ENCODE results near the gene ZNF429. TPM values are rescaled to one million over a fixed set of nuclear protein-coding genes. Genes with fewer than 3 reads are reported as not detected.
A peak's percentile ranks its signal among the peaks of the same experiment; 100 is the strongest.
"Not testable (repeated sequence)": the region's sequence is repeated elsewhere in the genome, so short reads cannot be mapped to it uniquely, and the experiment has no call there.

Gene ZNF429
- total RNA-seq, 1 experiment from 2014 or later = 1.1 TPM

DNA sequence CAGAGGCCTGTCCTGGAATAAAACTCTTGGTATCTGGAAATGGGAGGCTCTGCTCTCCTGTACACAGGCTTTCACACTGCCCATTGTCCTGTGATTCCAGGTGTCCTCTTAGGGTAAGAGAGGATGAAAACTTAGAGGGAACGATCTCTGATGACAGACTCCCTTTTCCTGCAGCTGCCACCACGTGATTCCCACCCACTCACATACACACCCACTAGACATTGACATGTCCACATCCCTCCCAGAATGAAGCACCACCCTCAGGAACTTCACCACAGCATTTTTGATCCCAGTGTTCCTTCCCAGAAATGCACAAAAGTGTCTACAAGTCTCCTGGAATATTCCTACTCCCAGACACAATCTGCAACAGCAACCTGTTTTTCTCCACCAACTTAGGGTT, 8.2 kb downstream of the ZNF429 start:
- no peak for DNase-seq (ENCODE audit: low read depth)

DNA sequence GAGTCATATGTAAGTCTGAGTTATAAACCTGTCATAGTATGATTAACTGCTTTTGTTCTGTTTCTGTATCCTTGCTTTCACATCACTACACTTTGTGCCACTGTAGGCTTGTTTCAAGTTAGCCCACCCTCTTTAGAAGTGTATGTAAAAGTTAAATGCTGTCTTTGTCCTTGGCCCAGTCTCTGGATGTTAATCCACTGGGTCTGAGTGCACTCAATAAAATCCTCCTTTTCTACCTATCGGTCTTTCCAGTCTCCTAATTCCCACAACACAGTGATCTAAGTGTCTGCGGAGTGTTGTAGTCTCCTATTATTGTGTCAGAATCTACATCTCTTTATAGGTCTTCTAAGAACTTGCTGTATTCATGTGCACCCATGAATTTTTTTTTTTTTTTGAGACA, 14.1 kb downstream of the ZNF429 start:
- DNase-seq (ENCODE audit: low read depth) = no peak

DNA sequence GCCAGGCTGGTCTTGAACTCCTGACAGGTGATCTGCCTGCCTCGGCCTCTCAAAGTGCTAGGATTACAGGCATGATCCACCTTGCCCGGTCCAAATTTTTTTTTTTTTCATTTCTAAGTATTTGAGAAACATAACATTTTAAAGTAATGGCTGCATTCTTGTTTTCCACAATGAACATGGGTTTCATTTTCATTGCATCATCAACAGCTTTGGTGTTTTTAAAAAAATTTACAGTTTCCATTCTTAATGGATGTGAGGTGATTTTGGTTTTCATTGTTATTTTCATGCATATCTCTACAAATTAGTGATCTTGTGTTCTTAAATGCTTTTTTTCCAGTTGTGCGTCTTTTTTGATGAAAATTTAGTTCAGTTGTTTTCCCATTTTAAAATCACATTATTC, 27.5 kb downstream of the ZNF429 start:
- no peak for DNase-seq (ENCODE audit: low read depth)

DNA sequence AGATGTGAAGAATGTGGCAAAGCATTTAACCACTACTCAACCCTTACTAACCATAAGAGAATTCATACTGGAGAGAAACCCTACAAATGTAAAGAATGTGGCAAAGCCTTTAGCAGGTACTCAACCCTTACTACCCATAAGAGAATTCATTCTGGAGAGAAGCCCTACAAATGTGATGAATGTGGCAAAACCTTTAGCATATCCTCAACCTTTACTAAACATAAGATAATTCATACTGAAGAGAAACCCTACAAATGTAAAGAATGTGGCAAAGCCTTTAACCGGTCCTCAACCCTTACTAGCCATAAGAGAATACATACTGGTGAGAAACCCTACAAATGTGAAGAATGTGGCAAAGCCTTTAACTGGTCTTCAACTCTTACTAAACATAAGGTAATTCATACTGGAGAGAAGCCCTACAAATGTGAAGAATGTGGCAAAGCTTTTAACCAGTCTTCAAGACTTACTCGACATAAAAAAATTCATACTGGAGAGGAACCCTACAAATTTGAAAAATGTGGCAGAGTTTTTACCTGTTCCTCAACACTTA, 31.4 kb downstream of the ZNF429 start:
- not testable (repeated sequence) for DNase-seq (ENCODE audit: low read depth)

DNA sequence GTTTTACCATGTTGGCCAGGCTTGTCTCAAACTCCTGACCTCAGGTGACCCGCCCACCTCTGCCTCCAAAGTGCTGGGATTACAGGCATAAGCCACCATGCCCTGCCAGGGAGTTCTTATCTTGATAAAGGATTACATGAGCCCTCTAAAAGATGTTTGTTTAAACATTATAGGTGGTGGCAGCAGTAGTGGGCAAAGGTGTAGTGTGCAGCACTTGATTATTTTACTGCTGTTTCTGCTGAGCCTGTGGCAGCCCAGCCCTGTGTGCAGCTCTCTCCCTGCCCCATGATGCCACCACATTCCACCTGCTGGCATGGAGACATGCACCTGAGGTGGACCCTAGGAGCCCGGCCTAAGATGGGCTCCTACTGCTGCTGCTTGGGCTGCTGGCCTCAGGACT, 54.0 kb downstream of the ZNF429 start:
- DNase-seq (ENCODE audit: low read depth) = no peak

DNA sequence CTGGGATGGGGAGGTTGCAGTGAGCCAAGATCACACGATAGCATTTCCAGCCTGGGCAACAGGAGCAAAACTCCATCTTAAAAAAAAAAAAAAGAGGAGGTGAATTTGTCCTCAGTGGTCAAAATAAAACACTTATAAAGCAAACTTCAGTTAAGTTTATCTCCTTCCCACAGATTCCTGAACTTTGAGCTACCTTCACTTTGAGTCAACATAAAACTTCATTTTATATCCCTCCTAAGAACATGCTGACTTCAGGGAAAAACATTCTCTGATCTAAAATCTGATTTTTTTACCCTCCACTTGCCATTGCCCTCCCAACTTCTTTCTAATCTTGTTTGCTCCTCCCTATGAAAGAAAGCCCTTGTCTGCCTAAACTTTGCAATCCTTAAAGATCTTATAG, 59.0 kb downstream of the ZNF429 start:
- no peak for DNase-seq (ENCODE audit: low read depth)

DNA sequence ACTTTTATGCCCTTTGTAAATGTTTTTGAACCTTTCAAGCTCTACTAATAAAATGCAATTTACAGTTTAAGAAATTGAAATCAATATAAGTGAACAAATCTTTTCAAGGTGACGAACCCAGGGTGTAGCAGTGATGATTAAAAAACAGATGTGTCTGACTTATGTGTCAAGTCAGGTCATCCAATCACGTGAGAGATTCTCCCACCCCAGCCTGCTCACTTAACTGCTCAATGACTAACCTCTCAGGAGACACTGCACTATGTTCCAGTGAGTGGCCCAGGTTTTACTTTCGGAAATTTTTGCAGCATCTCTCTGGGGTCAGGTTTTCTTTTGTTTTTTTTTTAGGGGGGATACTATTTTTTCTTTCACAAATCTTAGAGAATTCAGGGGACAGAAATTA, 60.7 kb downstream of the ZNF429 start:
- no peak for DNase-seq (ENCODE audit: low read depth)

DNA sequence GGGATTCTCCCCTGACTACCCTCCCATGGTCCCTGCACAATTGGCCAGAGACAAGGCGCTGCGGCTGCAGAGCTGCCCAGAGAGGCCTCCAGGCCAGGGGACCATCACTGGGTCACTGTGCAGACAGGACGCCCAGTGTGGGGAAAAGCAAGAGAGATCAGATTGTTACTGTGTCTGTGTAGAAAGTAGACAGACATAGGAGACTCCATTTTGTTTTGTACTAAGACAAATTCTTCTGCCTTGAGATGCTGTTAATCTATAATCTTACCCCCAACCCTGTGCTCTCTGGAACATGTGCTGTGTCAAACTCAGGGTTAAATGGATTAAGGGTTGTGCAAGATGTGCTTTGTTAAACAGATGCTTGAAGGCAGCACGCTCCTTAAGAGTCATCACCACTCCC, 62.4 kb downstream of the ZNF429 start:
- DNase-seq (ENCODE audit: low read depth) = not testable (repeated sequence)

DNA sequence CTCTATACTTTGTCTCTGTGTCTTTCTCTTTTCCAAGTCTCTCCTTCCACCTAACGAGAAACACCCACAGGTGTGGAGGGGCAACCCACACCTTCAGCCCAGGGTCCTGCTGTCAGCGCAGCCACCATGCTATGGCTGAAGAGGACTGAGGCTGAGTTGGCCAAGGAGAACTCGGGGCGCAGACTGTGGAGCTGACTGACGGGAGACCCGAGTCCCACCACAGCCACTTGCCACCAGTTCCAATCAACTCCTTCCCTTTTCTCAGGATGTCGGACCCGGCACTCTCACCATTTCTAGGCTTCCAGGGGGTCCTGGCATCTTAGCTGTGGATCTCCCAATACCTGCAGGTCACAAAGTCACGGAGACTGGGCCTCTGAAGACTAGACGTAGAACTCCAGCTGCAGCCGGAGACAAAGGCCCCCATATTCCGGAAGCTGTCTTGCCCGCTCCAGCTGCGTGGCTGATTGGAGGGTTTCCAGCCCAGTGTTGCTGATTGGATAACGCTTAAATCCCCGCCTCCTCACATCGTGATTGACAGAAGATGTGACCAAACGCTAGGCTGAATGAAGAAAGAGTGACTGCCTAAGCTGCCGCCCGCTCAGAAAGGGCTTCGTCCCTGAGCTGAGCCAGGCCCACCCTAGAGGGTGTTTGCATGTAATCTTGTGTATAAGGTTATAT, 63.6 kb downstream of the ZNF429 start:
- DNase-seq (ENCODE audit: low read depth) = peak; percentile 51

DNA sequence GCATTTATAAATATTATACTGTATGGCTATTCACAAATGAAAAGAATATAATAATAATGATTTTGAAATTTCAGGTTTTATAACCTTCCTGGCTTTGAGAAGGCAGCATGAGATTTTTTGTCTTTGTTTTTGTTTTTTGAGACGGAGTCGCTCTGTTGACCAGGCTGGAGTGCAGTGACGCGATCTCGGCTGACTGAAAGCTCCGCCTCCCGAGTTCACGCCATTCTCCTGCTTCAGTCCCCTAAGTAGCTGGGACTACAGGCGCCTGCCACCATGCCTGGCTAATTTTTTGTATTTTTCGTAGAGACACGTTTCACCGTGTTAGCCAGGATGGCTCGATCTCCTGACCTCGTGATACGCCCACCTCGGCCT, 64.1 kb downstream of the ZNF429 start:
- no peak for DNase-seq (ENCODE audit: low read depth)

DNA sequence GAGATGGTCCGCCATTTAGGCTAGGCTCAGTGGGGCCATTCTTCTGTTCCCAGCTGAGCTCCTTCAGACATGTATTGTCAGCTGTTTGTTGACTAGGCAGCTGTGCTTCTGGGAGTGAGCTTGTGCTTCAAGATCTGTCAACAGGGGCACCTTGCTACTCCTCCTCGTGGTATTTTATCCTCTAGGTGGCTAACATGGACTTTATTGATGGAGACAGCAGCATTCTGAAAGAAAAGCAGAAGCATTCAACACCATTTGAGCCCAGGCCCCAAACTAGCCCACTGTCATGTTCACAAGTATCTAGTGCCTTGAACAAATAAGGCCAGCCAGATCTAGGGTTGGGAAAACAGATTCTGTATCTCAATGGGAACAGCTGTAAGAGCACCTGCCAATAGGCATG, 65.9 kb downstream of the ZNF429 start:
- DNase-seq (ENCODE audit: low read depth) = no peak

DNA sequence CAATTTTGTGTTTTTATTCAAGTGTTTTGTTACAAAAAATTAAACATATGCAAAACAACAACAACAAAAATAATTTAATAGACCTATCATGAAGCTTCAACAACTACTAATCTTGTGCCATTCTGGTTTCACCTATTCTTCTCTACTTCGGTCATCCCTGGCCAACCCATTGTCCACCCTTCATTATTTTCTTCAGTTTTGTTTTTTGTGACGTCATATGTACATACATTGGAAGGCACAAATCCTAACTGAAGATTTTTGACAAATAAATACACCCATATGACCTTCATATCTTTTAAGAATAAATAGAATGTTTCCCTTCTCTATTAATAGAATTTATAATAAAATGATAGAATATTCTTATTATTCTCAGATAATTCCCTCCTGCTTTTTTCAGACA, 69.2 kb downstream of the ZNF429 start:
- DNase-seq (ENCODE audit: low read depth) = no peak

DNA sequence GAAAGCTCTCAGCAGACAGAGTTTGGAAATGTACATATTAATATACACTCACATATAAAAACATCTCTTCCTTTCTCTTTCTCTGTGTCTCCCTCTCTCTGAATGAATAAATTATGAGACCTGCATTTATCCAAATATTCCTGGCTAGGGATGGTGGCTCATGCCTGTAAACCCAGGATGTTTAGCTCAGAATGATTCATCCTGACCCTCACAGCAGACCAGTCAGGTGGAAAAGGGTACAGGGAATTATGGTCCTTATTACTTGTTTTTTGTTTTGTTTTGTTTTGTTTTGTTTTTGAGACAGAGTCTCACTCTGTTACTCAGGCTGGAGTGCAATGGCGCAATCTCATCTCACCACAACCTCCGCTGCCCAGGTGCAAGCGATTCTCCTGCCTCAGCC, 71.1 kb downstream of the ZNF429 start:
- no peak for DNase-seq (ENCODE audit: low read depth)

DNA sequence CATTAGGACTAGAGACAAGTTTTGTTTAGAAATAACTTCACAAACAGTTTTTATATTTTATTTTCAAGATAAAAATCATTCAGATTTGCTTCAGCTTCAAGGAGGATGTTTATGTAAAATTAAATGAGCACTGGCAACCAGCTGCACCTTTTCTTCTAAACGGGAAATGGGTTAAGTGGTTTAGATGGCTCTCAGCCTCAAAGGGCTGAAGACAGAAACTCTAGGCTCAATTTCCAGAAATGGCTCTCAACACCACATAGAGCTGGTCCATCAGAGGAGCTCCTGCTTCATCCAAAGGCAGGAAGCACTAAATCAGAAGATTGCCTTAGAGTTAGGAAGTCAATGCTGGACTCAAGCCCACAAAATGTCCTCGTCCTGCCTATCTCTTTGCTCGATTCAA, 74.7 kb downstream of the ZNF429 start:
- DNase-seq (ENCODE audit: low read depth) = no peak

DNA sequence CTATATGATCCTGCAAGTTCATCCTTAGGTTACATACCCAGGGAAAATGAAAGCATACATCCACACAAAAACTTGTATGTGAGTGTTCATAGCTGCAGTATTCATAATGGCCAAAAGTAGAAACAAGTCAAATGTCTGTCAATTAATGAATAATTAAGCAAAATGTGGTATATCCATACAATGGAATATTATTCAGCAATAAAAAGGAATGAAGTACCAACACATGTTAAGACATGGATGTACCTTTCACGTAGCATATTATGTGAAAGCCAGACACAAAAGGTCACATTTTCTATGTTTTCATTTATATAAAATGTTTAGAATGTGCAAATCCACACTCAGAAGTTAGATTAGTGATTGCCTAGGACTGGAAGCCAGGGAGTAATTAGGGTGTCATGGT, 75.4 kb downstream of the ZNF429 start:
- no peak for DNase-seq (ENCODE audit: low read depth)

DNA sequence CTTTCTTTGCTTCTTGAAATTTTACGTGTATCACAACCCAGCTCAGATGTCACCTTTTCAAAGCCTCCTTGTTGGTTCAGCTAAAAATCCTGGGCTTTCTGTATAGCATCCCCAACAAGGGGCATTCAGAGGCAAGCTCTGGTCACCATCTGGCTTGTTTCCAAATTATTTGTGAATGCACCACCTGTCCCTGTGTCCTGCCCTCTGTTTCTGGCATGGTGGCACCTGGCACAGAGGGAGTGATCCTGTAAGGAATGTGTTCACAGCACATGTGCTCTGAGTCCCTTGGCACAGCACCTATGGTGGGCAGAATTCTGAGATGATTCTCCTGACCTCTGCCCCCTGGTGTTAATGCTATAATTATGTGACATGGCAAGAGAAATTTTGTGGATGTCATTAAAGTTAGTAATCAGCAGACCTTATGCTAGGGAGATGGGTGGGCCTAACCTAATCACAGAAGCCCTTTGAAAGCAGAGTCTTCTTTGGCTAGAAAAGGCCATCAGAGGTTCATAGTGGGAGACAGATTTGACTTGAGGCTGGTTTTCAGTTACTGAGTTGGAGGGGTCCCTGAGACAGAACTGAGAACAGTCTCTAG, 76.3 kb downstream of the ZNF429 start:
- no peak for DNase-seq (ENCODE audit: low read depth)

DNA sequence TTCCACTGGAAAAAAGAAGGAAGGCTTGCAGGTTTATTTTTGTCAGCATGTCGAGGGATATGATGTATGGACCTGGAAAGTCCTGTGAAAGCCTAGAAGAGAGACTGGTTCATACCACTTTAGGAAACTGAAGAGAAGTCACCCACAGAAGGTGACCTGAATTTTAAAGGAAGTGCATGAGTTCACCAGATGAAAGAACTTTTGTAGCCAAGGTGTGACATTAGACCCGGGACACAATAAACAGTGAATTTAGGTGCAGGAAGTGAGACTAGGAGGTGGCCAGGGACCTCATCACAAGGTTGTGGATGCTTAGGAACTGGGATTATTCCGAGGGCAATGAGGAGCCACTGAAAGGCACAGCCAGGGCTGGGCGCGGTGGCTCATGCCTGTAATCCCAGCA, 79.1 kb downstream of the ZNF429 start:
- DNase-seq (ENCODE audit: low read depth) = no peak

DNA sequence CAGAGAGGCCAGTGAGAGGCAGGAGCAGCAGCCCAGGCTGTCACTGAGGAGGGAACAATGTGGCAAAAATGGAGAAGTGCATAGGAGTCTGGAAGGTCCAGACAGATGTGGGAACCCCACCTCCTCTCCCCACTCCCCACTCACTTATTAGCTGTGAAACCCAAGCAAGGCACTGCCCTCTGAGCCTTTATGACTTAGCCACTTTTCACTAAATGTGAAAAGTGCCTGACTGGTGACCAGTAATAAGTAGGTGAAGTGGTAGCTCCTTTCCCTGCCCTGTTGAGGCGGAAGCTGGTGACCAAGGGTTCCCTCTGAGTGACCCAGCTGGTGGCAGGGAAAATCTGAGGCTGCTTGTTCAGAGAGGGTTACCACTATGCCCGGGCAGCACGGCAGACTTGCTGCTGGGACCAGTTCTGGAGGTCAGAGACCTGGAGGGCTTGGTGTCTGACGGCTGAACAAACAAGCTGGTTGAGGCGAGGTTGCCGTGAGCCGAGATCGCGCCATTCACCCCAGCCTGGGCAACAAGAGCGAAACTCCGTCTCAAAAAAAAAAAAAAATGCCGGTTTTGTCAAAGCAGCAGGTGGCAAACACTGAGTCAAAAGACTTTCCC, 80.0 kb downstream of the ZNF429 start:
- no peak for DNase-seq (ENCODE audit: low read depth)

DNA sequence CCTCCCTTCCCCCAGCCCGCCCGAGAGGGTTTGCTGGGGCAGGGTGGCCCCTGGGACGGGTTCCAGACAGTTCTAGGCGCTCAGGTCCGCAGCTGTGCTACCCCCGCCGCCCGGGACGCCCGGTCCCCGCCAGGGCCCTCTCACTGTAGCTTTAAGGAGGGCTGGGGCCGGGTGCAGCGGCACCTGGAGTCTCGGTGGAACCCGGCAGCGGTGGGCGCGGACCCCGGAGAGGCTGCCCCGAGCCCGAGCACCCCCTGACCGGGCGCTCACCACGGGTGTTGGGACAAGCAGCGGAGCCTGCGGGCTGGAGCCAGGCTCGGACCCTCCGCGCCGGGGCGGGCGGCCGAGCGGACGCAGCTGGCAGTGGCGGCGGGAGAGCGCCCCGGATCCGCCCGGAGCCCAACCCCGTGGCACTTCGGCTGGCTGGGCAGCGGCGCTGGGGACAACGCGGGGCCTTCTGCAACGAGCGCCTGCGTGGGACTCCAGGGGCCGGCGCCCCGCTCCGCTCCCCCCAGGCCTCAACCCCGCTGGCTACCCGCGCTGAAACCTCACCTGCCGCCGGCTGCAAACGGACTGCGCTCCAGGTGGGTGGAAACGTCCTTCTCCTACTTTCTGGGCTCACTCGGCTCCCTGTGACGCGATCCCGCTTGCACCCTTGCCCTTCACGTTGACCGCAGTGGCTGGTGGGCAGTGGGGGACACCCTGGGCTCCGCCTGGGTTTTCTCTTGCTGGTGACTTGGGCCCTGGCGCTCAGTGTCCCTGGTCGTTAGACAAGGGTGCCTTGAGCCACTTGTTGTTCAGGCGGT, 81.1 kb downstream of the ZNF429 start:
- DNase-seq (ENCODE audit: low read depth) = no peak

DNA sequence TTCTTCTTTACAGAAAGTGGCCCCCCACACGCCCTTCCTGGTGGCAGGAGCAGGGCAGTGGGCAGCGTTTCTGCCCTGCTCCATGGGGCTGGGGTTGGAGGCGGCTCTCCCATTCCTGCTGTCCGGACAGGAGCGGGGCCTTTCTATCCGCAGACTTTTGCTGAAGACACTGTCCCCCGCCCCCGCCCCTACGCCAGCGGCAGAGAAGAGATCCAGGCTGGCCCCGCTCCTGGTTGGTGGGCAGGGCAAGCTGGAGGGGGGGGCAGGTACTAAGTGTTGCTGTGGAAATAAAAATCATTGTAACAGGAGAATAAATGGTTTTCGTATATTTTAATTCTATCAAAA, 81.7 kb downstream of the ZNF429 start:
- no peak for DNase-seq (ENCODE audit: low read depth)

DNA sequence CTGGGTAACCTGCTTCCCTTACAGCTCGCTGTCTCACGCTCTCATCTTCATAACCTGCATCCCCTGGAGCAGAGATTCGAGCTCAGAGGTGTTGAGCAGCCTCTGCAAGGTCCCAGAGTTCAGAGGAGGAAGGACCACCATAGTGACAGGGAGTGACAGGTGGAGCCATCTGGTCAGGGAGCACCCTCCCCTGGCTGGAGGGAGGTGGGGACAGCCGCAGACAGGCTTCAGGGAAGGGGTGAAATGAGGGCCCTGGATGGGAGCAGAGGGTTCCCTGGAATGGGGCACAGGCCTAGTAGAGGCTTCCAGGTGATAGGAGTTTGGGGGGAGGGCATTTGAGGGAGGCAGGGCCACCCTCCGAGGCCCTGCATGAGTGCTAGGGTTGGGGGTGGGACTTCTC, 82.1 kb downstream of the ZNF429 start:
- no peak for DNase-seq (ENCODE audit: low read depth)

DNA sequence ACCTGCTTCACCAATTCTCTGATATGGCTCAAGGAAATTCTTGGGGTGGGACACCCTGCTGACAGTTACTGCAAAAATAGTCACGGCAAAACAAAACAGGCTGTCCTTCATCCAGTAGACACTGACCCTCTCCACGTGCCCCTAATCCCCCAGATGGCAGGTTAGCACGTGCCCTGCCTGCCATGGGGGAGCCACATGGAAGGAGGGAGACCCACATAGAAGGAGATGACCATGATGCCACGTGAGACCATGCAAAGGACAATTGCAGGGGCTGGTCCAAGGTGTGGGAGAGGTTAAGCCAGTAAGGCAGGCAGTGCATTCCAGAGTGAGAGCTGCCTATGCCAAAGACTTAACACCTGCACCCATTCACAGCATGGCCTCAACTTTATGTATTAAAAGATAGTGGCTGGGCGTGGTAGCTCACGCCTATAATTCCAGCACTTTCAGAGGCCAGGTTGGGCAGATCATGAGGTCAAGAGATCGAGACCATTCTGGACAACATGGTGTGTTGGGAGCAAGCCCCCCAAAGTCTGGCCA, 82.7 kb downstream of the ZNF429 start:
- DNase-seq (ENCODE audit: low read depth) = no peak
